GM23248 (cell line): ENCODE results near the gene PRR27.

Source experiments
- EZH2 ChIP-seq: fragments of 200-600 bp; sonication (generic); IDR thresholded peaks from 2 replicates; pipeline ENCODE4 v1.6.1; 2018; ENCODE audit warnings: antibody characterized with exemption, mild to moderate bottlenecking; ENCODE audit not compliant: insufficient read depth, poor library complexity, severe bottlenecking
- EZH2phosphoT487 ChIP-seq: fragments of 200-600 bp; sonication (generic); IDR thresholded peaks from 2 replicates; pipeline ENCODE4 v1.6.1; 2018; ENCODE audit warnings: antibody characterized with exemption, moderate library complexity, mild to moderate bottlenecking, low read depth; ENCODE audit not compliant: insufficient read depth

DNA sequence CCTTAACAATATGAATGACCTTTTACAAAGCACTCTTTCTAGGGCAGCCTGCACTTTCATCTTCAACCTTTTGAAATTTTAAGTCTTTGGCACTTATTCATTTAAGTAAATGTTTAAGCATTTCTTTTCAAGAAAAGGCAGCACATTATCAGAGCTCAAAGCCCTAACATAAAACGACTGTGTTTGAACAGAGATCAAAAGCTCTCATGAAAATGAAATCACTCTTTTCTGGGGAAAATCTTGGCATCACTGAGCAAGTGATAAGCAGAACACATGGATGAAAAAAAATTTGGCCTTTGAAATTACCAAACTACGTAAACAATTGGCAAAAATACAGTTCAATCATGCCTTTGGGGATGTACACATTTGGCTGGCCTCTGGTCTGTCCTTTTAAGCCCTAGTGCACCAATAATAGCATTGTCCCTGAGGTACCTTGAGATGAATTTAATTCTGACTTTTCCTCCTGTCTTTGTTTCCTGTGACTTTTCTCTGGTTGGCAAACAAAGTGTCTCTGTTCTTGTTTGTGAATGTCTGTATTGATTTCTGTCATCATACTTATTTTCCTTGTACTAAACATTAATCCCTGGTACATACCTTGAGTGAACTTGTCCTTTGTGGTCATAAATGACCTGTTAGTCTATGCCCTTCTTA is 28.6 kb downstream of the PRR27 start:
- TF ChIP-seq EZH2: no peak
- TF ChIP-seq EZH2phosphoT487: no peak
